AG04449 (cell line): Measurements from ENCODE around the gene THAP9.

Experiments
- CTCF ChIA-PET: fragments of 350-600 bp; formaldehyde crosslinking; extraction: SDS; loops from one replicate; lab custom pipeline; 2021; ENCODE audit warnings: antibody characterized with exemption; lab: Yijun Ruan, JAX
- POLR2A ChIA-PET: fragments of 400-600, 350-600 bp; formaldehyde crosslinking; extraction: SDS; loops from one replicate; lab custom pipeline; 2020; ENCODE audit warnings: antibody characterized with exemption, inconsistent platforms; lab: Yijun Ruan, JAX
- DNase-seq: peaks from one replicate; pipeline ENCODE4 v3.0.0-alpha.2; 2010; ENCODE audit warnings: low read depth, low spot score
- H3K4me3 ChIP-seq: 2 replicates; pipeline ENCODE4 v1.5.1; 2011; ENCODE audit warnings: low read depth, mild to moderate bottlenecking, control low read depth, low read length
- TF ChIP-seq, protein P1 (sequence below): IDR thresholded peaks from one replicate; pipeline ENCODE4 v1.5.1; 2011; ENCODE audit warnings: mild to moderate bottlenecking, moderate library complexity, low read length, control low read depth, inconsistent platforms; ENCODE audit not compliant: insufficient read depth; ENCODE audit errors: missing control alignments

The THAP9 gene

DNA sequence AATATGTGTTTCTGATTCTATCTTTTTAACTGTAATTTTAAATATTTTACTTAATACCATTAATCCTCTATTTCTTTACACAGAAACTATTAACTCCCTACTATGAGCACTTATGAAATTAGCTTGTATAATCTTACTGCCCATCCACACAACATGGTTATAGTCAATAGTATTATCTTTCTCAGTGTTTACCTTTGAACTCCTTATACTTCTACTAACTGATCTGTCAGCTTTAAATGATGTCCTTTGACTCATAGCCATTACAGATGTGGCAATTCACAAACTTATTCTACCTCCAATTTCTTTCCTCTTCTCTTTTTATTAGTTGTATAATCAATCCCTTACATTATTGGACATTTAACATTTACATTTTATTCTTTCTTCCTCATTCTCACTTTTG is 15.1 kb upstream of the THAP9 start:
- ChIA-PET CTCF (interaction anchor here (1.5 kb wide), 1 partner anchor 34 kb away, joined by 3 read pairs; no protein-coding TSS in a partner anchor), POLR2A (interaction anchor here (0.5 to 1.0 kb wide), 2 partner anchors 15 to 396 kb away, joined by 4 read pairs; partner anchors contain the start of gene THAP9)
- TF ChIP-seq, protein P1, sequence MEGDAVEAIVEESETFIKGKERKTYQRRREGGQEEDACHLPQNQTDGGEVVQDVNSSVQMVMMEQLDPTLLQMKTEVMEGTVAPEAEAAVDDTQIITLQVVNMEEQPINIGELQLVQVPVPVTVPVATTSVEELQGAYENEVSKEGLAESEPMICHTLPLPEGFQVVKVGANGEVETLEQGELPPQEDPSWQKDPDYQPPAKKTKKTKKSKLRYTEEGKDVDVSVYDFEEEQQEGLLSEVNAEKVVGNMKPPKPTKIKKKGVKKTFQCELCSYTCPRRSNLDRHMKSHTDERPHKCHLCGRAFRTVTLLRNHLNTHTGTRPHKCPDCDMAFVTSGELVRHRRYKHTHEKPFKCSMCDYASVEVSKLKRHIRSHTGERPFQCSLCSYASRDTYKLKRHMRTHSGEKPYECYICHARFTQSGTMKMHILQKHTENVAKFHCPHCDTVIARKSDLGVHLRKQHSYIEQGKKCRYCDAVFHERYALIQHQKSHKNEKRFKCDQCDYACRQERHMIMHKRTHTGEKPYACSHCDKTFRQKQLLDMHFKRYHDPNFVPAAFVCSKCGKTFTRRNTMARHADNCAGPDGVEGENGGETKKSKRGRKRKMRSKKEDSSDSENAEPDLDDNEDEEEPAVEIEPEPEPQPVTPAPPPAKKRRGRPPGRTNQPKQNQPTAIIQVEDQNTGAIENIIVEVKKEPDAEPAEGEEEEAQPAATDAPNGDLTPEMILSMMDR, result no peak
- H3K4me3 ChIP-seq, result no peak overlapping the region
- no peak for DNase-seq

GRCh38 chr4:82886147-82886942 is 14.2 kb upstream of the THAP9 start:
- POLR2A ChIA-PET, result interaction anchor here (1.0 kb wide), 2 partner anchors 14 to 149 kb away, joined by 3 to 4 read pairs; partner anchors contain the start of genes COPS4 and THAP9
- TF ChIP-seq, protein P1, result no peak
- no peak for DNase-seq
- H3K4me3 ChIP-seq, result no peak overlapping the region; the same call in 1 of the 2 replicates
- CTCF ChIA-PET, result interaction anchor here (1.5 to 1.9 kb wide), 3 partner anchors 13 to 398 kb away, joined by 3 to 5 read pairs (median 4); partner anchors contain the start of gene COQ2

DNA sequence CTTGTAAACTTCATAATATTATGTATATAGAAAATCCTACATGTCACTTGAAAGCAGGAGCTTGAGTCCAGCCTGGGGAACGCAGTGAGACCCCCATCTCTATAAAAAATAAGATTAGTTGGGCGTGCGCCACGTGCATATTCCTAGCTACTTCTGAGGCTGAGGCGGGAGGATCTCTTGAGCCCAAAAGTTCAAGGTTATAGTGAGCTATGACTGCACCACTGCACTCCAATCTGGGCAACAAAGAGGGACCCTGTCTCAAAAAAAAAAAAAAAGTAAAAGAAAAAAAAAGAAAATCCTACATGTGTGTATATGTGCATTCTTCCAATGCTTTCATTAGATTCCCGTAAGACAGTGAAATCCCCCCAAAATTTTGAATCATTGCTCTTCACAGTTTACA is 11.2 kb upstream of the THAP9 start:
- H3K4me3 ChIP-seq, result peak overlapping the region; percentile 89
- ChIA-PET CTCF (interaction anchor here (0.8 to 1.4 kb wide), 3 partner anchors 9 to 393 kb away, joined by 3 to 4 read pairs (median 4); no protein-coding TSS in a partner anchor), POLR2A (interaction anchor here (0.5 to 2.5 kb wide), 4 partner anchors 11 to 146 kb away, joined by 3 to 10 read pairs (median 3); partner anchors contain the start of genes COPS4 and THAP9)
- TF ChIP-seq, protein P1, result no peak
- DNase-seq, result no peak

- TF ChIP-seq, protein P1, result no peak
- H3K4me3 ChIP-seq, result peak overlapping the region; percentile 89
- ChIA-PET POLR2A (no interaction called here), CTCF (no interaction called here)
- DNase-seq, result no peak
Observed at GRCh38 chr4:82890528-82890900, 10.0 kb upstream of the THAP9 start.

GRCh38 chr4:82890901-82891706 is 9.4 kb upstream of the THAP9 start, which contains the start of gene SEC31A:
Gene SEC31A (minus strand): TSS chr4:82891153. CDS start chr4:82881936, 9,217 bp downstream.
- POLR2A ChIA-PET, result interaction anchor here (1.0 to 1.5 kb wide), 2 partner anchors 9 to 10 kb away, joined by 4 read pairs; partner anchors contain the start of gene THAP9
- CTCF ChIA-PET, result interaction anchor here (1.4 kb wide), 1 partner anchor 49 kb away, joined by 3 read pairs; no protein-coding TSS in a partner anchor
- peak; percentile 60 for DNase-seq
- peak within 1 kb of the TSS; percentile 89 for H3K4me3 ChIP-seq
- TF ChIP-seq, protein P1, result no peak
